ENCODE measurements around the gene CYSTM1. TPM values are rescaled to one million over a fixed set of nuclear protein-coding genes. Genes with fewer than 3 reads are reported as not detected.

The CYSTM1 gene
- polyA plus RNA-seq (ENCODE audit: insufficient read length in 3 of 3) = 10 to 100 TPM; 67.3 to 74.9 (median 71.4) TPM

- DNase-seq (ENCODE audit: low read depth in 3 of 3, low spot score in 2 of 3) = peak; percentile 83 to 95 (median 94)
Observed at GRCh38 chr5:140174465-140175366, at the start of gene CYSTM1. Gene CYSTM1 (plus strand): TSS chr5:140175188. CDS start chr5:140194466, 19,278 bp downstream.

GRCh38 chr5:140125637-140126036 is 49.4 kb upstream of the CYSTM1 start, which contains the start of gene IGIP:
Gene IGIP (plus strand): TSS chr5:140125937. CDS start chr5:140128477, 2,540 bp downstream.
- DNase-seq (ENCODE audit: low read depth in 3 of 3, low spot score in 2 of 3) = no peak

GRCh38 chr5:140126315-140127012 is 48.5 kb upstream of the CYSTM1 start:
- no peak for DNase-seq (ENCODE audit: low read depth in 3 of 3, low spot score in 2 of 3)

- DNase-seq (ENCODE audit: low read depth in 3 of 3, low spot score in 2 of 3) = no peak
Observed at GRCh38 chr5:140128376-140128775, 46.6 kb upstream of the CYSTM1 start.

- DNase-seq (ENCODE audit: low read depth in 3 of 3, low spot score in 2 of 3) = no peak
Observed at GRCh38 chr5:140130949-140131733, 43.8 kb upstream of the CYSTM1 start.

GRCh38 chr5:140131967-140132409 is 43.0 kb upstream of the CYSTM1 start:
- no peak for DNase-seq (ENCODE audit: low read depth in 3 of 3, low spot score in 2 of 3)

GRCh38 chr5:140133514-140134167 is 41.3 kb upstream of the CYSTM1 start:
- DNase-seq (ENCODE audit: low read depth in 3 of 3, low spot score in 2 of 3) = no peak

GRCh38 chr5:140134277-140134935 is 40.6 kb upstream of the CYSTM1 start:
- DNase-seq (ENCODE audit: low read depth in 3 of 3, low spot score in 2 of 3) = no peak

- no peak for DNase-seq (ENCODE audit: low read depth in 3 of 3, low spot score in 2 of 3)
Observed at GRCh38 chr5:140135127-140135526, 39.9 kb upstream of the CYSTM1 start.

GRCh38 chr5:140136624-140137023 is 38.4 kb upstream of the CYSTM1 start:
- DNase-seq (ENCODE audit: low read depth in 3 of 3, low spot score in 2 of 3) = no peak

GRCh38 chr5:140140435-140140834 is 34.6 kb upstream of the CYSTM1 start:
- DNase-seq (ENCODE audit: low read depth in 3 of 3, low spot score in 2 of 3) = no peak

- no peak for DNase-seq (ENCODE audit: low read depth in 3 of 3, low spot score in 2 of 3)
Observed at GRCh38 chr5:140141241-140141640, 33.7 kb upstream of the CYSTM1 start.

GRCh38 chr5:140142246-140142645 is 32.7 kb upstream of the CYSTM1 start:
- no peak for DNase-seq (ENCODE audit: low read depth in 3 of 3, low spot score in 2 of 3)

- DNase-seq (ENCODE audit: low read depth in 3 of 3, low spot score in 2 of 3) = no peak
Observed at GRCh38 chr5:140142856-140143255, 32.1 kb upstream of the CYSTM1 start.

- DNase-seq (ENCODE audit: low read depth in 3 of 3, low spot score in 2 of 3) = no peak
Observed at GRCh38 chr5:140143521-140144258, 31.3 kb upstream of the CYSTM1 start.

GRCh38 chr5:140145256-140145655 is 29.7 kb upstream of the CYSTM1 start:
- no peak for DNase-seq (ENCODE audit: low read depth in 3 of 3, low spot score in 2 of 3)

GRCh38 chr5:140145818-140146522 is 29.0 kb upstream of the CYSTM1 start:
- peak in 1 of 3 donors; percentile 55 for DNase-seq (ENCODE audit: low read depth in 3 of 3, low spot score in 2 of 3)

- DNase-seq (ENCODE audit: low read depth in 3 of 3, low spot score in 2 of 3) = no peak
Observed at GRCh38 chr5:140146523-140146842, 28.5 kb upstream of the CYSTM1 start.

GRCh38 chr5:140147460-140147859 is 27.5 kb upstream of the CYSTM1 start:
- no peak for DNase-seq (ENCODE audit: low read depth in 3 of 3, low spot score in 2 of 3)

Measured in right renal cortex interstitium (tissue), 3 donors.